ENCODE measurements around the gene LIN7A.

Gene LIN7A

DNA sequence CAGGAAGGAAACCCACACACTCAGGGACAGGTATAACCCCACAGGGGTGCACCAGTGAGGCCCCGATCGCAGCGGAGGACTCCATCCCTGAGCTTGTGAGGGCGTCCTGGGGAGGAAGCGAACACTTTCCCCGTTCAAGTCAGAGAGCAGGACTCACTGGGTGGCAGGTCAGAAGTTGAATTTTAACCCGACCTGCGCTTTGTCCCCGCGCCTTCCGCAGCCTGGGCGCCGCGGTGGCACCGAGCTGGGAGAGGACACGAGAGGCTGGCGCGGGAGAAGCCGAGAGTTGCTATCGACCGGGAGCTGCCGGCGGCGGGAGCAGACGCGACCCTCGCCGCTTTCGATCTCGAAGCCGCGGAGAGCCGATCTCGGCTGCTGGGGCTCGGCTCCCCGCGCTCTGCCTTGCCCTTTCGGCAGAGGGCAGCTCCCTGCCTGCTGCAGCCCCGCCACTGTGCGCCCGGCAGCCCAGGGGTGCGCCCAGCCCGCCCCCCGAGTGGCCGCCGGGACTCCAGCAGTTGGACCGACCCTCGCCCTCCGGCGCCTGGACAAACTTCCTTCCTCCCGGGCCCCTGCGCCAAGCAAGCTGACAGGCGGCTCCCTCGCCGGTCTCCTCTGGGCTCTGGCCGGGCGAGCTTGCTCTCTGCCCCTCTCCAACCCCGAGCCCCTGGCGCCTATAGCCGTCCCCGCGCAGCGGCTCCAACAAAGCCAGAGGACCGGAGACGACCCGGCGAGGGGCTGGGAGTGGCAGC, 918 bp downstream of the LIN7A start:
- no peaks in the 10 kb centered on the region for H3K27me3 ChIP-seq (replicated peaks)
- peak overlapping the region; percentile 41 for H3K27ac ChIP-seq
- peak; percentile 23 for DNase-seq
- in situ Hi-C loops (cut with HindIII; ENCODE audit: low pct_ligation_motif_present, low sequenced_read_pairs) = no loop called here
- peak overlapping the region; percentile 84 for H3K4me3 ChIP-seq (ENCODE audit: low read depth, low read length)
- TF ChIP-seq, protein P1, sequence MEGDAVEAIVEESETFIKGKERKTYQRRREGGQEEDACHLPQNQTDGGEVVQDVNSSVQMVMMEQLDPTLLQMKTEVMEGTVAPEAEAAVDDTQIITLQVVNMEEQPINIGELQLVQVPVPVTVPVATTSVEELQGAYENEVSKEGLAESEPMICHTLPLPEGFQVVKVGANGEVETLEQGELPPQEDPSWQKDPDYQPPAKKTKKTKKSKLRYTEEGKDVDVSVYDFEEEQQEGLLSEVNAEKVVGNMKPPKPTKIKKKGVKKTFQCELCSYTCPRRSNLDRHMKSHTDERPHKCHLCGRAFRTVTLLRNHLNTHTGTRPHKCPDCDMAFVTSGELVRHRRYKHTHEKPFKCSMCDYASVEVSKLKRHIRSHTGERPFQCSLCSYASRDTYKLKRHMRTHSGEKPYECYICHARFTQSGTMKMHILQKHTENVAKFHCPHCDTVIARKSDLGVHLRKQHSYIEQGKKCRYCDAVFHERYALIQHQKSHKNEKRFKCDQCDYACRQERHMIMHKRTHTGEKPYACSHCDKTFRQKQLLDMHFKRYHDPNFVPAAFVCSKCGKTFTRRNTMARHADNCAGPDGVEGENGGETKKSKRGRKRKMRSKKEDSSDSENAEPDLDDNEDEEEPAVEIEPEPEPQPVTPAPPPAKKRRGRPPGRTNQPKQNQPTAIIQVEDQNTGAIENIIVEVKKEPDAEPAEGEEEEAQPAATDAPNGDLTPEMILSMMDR (IDR thresholded peaks at IDR 0.05; ENCODE audit: low read depth, low read length, missing control alignments) = peak; percentile 3
- H3K36me3 ChIP-seq (replicated peaks) = no peaks in the 10 kb centered on the region

DNA sequence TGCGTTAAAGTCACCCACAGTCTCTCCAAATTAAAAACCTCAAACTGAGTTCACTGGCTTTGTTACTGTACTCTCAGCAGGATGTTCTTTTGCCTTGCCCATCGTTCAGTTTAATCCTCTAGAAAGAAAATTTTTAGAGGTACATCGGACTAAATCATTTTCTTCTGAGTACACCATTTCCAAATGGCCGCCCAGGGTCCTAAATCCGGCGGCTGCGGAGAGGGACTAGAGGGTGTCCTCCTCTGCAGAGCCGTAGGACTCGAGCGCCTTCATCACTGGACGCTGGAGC, 1.4 kb downstream of the LIN7A start:
- no peak for DNase-seq
- Histone ChIP-seq H3K27me3 (replicated peaks) (no peaks in the 10 kb centered on the region), H3K4me3 (ENCODE audit: low read depth, low read length) (peak overlapping the region; percentile 84), H3K27ac (no peak overlapping the region), H3K36me3 (replicated peaks) (no peaks in the 10 kb centered on the region)
- in situ Hi-C loops (cut with HindIII; ENCODE audit: low pct_ligation_motif_present, low sequenced_read_pairs) = no loop called here
- TF ChIP-seq, protein P1 (IDR thresholded peaks at IDR 0.05; ENCODE audit: low read depth, low read length, missing control alignments) = no peak

DNA sequence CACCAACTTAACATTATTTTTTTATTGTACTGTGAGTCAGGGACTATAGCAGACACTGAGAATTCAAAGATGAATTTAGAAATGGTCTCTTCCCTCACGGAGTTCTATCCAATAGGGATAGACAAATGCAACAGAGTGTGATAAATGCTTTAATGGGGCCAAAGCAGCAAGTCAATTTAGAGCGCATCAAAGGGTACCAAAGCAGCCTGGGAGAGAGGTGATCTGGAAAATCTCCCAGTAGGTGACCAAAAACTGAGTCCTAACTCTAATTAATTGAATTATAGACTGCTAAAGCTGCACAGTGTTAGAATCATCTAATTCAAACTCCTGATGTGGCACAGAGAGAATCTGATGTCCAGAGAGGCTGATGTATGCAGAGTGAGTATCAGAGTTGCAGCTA, 2.6 kb downstream of the LIN7A start:
- Histone ChIP-seq H3K27me3 (replicated peaks) (no peaks in the 10 kb centered on the region), H3K27ac (no peak overlapping the region), H3K4me3 (ENCODE audit: low read depth, low read length) (no peak overlapping the region), H3K36me3 (replicated peaks) (no peaks in the 10 kb centered on the region)
- in situ Hi-C loops (cut with HindIII; ENCODE audit: low pct_ligation_motif_present, low sequenced_read_pairs) = no loop called here
- TF ChIP-seq, protein P1 (IDR thresholded peaks at IDR 0.05; ENCODE audit: low read depth, low read length, missing control alignments) = no peak
- no peak for DNase-seq

DNA sequence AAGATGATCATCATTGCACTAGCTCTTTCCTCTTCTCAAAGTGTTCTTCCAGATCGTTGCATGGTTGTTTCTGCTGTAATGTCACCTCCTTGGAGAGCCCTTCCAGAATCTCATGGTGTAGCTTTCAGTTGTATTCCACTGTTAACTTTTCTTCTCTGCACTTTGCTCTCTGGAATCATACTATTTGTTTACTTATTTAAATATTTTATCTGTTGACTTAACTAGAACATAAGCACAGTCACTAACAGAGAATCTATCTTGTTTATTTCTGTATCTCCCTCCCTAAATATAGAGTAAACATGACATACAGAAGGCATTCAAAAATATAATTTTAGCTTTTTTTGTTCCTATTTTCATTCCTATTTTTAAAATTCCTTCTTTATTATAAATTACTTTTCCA, 11.8 kb downstream of the LIN7A start:
- Histone ChIP-seq H3K36me3 (replicated peaks) (no peaks in the 10 kb centered on the region), H3K27ac (no peak overlapping the region)
- in situ Hi-C loops (cut with HindIII; ENCODE audit: low pct_ligation_motif_present, low sequenced_read_pairs) = no loop called here

DNA sequence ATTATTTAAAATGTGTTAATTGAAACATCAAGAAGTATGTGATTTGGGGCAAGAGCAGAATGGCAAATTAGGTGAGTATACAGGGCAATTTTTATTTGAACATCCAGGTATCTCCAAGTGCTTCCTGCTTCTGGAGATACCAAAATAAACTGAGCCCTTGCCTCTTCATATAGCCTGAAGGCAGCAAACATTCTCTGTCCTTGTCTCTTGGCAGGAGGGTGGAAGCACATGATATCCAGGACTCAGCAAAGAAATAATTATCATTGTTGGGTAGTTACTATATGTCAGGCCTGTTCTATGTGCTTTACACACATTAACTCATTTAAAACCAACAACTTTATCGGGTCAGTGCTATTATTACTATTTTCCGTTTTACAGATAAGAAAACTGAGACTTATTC, 12.5 kb downstream of the LIN7A start:
- no peak for DNase-seq
- TF ChIP-seq, protein P1 (IDR thresholded peaks at IDR 0.05; ENCODE audit: low read depth, low read length, missing control alignments) = no peak
- no peaks in the 10 kb centered on the region for H3K36me3 ChIP-seq (replicated peaks)
- H3K27me3 ChIP-seq (replicated peaks) = no peaks in the 10 kb centered on the region
- H3K27ac ChIP-seq = no peak overlapping the region
- in situ Hi-C loops (cut with HindIII; ENCODE audit: low pct_ligation_motif_present, low sequenced_read_pairs) = no loop called here
- no peak overlapping the region for H3K4me3 ChIP-seq (ENCODE audit: low read depth, low read length)

More for the DNA sequence above, 11.8 kb downstream of the LIN7A start:
- H3K4me3 ChIP-seq (ENCODE audit: low read depth, low read length) = no peak overlapping the region
- TF ChIP-seq, protein P1 (IDR thresholded peaks at IDR 0.05; ENCODE audit: low read depth, low read length, missing control alignments) = no peak
- DNase-seq = no peak
- no peaks in the 10 kb centered on the region for H3K27me3 ChIP-seq (replicated peaks)

DNA sequence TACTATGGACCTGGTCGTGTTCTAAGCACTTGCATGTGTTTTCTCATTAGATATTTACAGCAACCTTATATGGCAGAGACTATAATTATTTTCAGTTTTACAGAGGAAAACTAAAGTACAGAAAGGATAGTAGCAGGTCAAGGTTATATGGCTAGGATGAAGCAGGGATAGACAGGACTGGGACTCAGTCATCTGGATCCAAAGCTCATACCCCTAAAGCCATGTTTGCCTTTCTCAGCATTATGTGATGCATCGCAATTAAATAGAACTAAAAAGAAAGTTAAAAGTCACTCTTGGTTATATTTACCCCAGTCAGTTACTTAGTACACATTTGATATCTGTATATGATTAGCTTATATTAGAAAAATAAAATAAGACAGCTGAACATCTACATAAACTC, 13.3 kb downstream of the LIN7A start:
- TF ChIP-seq, protein P1 (IDR thresholded peaks at IDR 0.05; ENCODE audit: low read depth, low read length, missing control alignments) = no peak
- Histone ChIP-seq H3K36me3 (replicated peaks) (no peaks in the 10 kb centered on the region), H3K4me3 (ENCODE audit: low read depth, low read length) (no peak overlapping the region), H3K27ac (no peak overlapping the region), H3K27me3 (replicated peaks) (no peaks in the 10 kb centered on the region)
- DNase-seq = no peak
- in situ Hi-C loops (cut with HindIII; ENCODE audit: low pct_ligation_motif_present, low sequenced_read_pairs) = no loop called here

Measured in brain microvascular endothelial cell (primary cell).